Keratinocyte (primary cell): Measurements from ENCODE around the gene VASN. TPM values are rescaled to one million over a fixed set of nuclear protein-coding genes. Genes with fewer than 3 reads are reported as not detected.

ENCODE experiments used
- DNase-seq: peaks from one replicate; pipeline ENCODE4 v3.0.0-alpha.2; 2011; ENCODE audit warnings: low read depth, missing footprints, low spot score
- FAIRE-seq: peaks from 2 replicates; lab custom pipeline; 2011; peaks lifted over from hg19 to GRCh38; lab: Jason Lieb, UNC
- H2AFZ ChIP-seq: 2 replicates; pipeline ENCODE4 v1.6.0; 2012; ENCODE audit warnings: low read length, control low read depth, inconsistent platforms; ENCODE audit not compliant: control insufficient read depth
- H3K27ac ChIP-seq: 2 replicates; pipeline ENCODE4 v1.5.1; 2011; ENCODE audit warnings: low read length; ENCODE audit not compliant: control insufficient read depth, insufficient read depth
- H3K27me3 ChIP-seq: 3 replicates; pipeline ENCODE4 v1.6.0; 2011; ENCODE audit warnings: low read length; ENCODE audit not compliant: control insufficient read depth, insufficient read depth; ENCODE audit errors: extremely low read depth
- H3K36me3 ChIP-seq, 2 experiments: 2 replicates in 1 of 2; 3 replicates in 1 of 2; pipeline ENCODE4 v1.5.1; 2011; ENCODE audit warnings: low read length in 2 of 2, mild to moderate bottlenecking in 1 of 2; ENCODE audit not compliant: control insufficient read depth in 2 of 2, insufficient read depth in 2 of 2; ENCODE audit errors: extremely low read depth in 1 of 2
- H3K4me1 ChIP-seq: 3 replicates; pipeline ENCODE4 v1.5.1; 2011; ENCODE audit warnings: low read length; ENCODE audit not compliant: control insufficient read depth, insufficient read depth; ENCODE audit errors: extremely low read depth
- H3K4me2 ChIP-seq: 3 replicates; pipeline ENCODE4 v1.6.0; 2011; ENCODE audit warnings: low read depth, low read length; ENCODE audit not compliant: control insufficient read depth, insufficient read depth; ENCODE audit errors: extremely low read depth
- H3K4me3 ChIP-seq, 3 experiments: fragments of 200-600 bp in 1 of 3; sonication (generic) in 1 of 3; 2 replicates in 2 of 3; 3 replicates in 1 of 3; pipeline ENCODE4 v1.5.1; 2011 to 2016; ENCODE audit warnings: low read length in 3 of 3, mild to moderate bottlenecking in 3 of 3, control low read depth in 2 of 3, inconsistent platforms in 1 of 3, low read depth in 1 of 3, mixed read lengths in 1 of 3, mixed run types in 1 of 3, moderate library complexity in 1 of 3; ENCODE audit not compliant: control insufficient read depth in 2 of 3, insufficient read depth in 2 of 3; ENCODE audit errors: extremely low read depth in 1 of 3
- H3K79me2 ChIP-seq: 2 replicates; pipeline ENCODE4 v1.6.0; 2012; ENCODE audit warnings: low read length; ENCODE audit not compliant: control insufficient read depth, insufficient read depth
- H3K9ac ChIP-seq: 3 replicates; pipeline ENCODE4 v1.6.0; 2011; ENCODE audit warnings: low read length; ENCODE audit not compliant: control insufficient read depth, insufficient read depth; ENCODE audit errors: extremely low read depth
- H3K9me1 ChIP-seq: 3 replicates; pipeline ENCODE4 v1.6.0; 2011; ENCODE audit warnings: low read length; ENCODE audit not compliant: control insufficient read depth, insufficient read depth; ENCODE audit errors: extremely low read depth
- H3K9me3 ChIP-seq: 2 replicates; pipeline ENCODE4 v1.5.1; 2012; ENCODE audit warnings: low read depth, low read length; ENCODE audit not compliant: control insufficient read depth
- H4K20me1 ChIP-seq: 3 replicates; pipeline ENCODE4 v1.6.0; 2011; ENCODE audit warnings: low read length; ENCODE audit not compliant: control insufficient read depth, insufficient read depth; ENCODE audit errors: extremely low read depth
- CTCF ChIP-seq, 3 experiments: IDR thresholded peaks in 1 of 3; conservative IDR thresholded peaks in 1 of 3; optimal IDR thresholded peaks in 1 of 3; 2 replicates in 2 of 3; 3 replicates in 1 of 3; pipeline versions ENCODE3 to v1.5.1; 2011; ENCODE audit warnings: low read length in 3 of 3, mild to moderate bottlenecking in 3 of 3, moderate library complexity in 2 of 3, control low read depth in 1 of 3, inconsistent platforms in 1 of 3; ENCODE audit not compliant: insufficient read depth in 2 of 3; ENCODE audit errors: extremely low read depth in 1 of 3
- EZH2 ChIP-seq: IDR thresholded peaks from one replicate; pipeline ENCODE4 v1.6.1; 2012; ENCODE audit warnings: inconsistent platforms, mild to moderate bottlenecking, low read length, moderate library complexity
- dilution Hi-C: fragments of 300-500 bp; cut with MboI; formaldehyde crosslinking; loops from one replicate; pipeline ENCODE4 v1.7.0; 2020; ENCODE audit warnings: low sequenced_read_pairs; ENCODE audit not compliant: extremely low pct_ligation_motif_present
- polyA plus RNA-seq, 5 experiments: library from polyadenylated mRNA; depleted of rRNA in 3 of 5; stranded (reverse) in 3 of 5; stranded (forward) in 1 of 5; unstranded in 1 of 5; fragments of >200 nt; gene quantifications; 1 replicate in 1 of 5; 2 replicates in 3 of 5; 3 replicates in 1 of 5; pipeline versions ENCODE4 v1.2.1 to v1.2.3, GENCODE V29; 2011 to 2012; ENCODE audit warnings: missing spikeins in 2 of 5, low read depth in 1 of 5, low replicate concordance in 1 of 5

VASN gene
- polyA plus RNA-seq, 1 donor (not counting 4 experiments of a cell fraction or from before 2014, with no cell fraction given): 0.37 TPM

- H3K4me1 ChIP-seq: peaks cover 26% of the 10 kb centered on the region
Measured at GRCh38 chr16:4324492-4325252, 47.0 kb upstream of the VASN start.

GRCh38 chr16:4325253-4325758, 46.3 kb upstream of the VASN start:
- Histone ChIP-seq H3K9ac (no peak overlapping the region), H3K4me1 (peaks cover 20% of the 10 kb centered on the region), H3K36me3 (no peaks in the 10 kb centered on the region), H3K4me2 (no peak overlapping the region), H3K27me3 (no peaks in the 10 kb centered on the region), H3K27ac (no peak overlapping the region), H3K4me3 (no peak overlapping the region), H3K9me3 (no peaks in the 10 kb centered on the region), H3K9me1 (no peaks in the 10 kb centered on the region), H2AFZ (no peak overlapping the region), H3K79me2 (peaks cover 63% of the 10 kb centered on the region), H4K20me1 (peaks cover 8% of the 10 kb centered on the region)
- dilution Hi-C loops: no loop called here
- no peak for FAIRE-seq
- no peak for DNase-seq
- TF ChIP-seq CTCF (optimal IDR thresholded peaks at IDR 0.05 in 1 of 3, IDR thresholded peaks at IDR 0.05 in 1 of 3, conservative IDR thresholded peaks at IDR 0.05 in 1 of 3; ENCODE audit: extremely low read depth in 1 of 3, insufficient read depth in 2 of 3, low read length in 3 of 3) (no peak), EZH2 (no peak)

More at GRCh38 chr16:4324492-4325252, 47.0 kb upstream of the VASN start:
- no peak for TF ChIP-seq EZH2
- TF ChIP-seq CTCF (optimal IDR thresholded peaks at IDR 0.05 in 1 of 3, IDR thresholded peaks at IDR 0.05 in 1 of 3, conservative IDR thresholded peaks at IDR 0.05 in 1 of 3; ENCODE audit: extremely low read depth in 1 of 3, insufficient read depth in 2 of 3, low read length in 3 of 3): no peak
- dilution Hi-C loops: no loop called here
- H4K20me1 ChIP-seq: peaks cover 8% of the 10 kb centered on the region
- no peaks in the 10 kb centered on the region for H3K9me3 ChIP-seq
- no peak overlapping the region for H3K4me3 ChIP-seq
- H3K36me3 ChIP-seq: no peaks in the 10 kb centered on the region
- peak; percentile 26 for FAIRE-seq
- H3K27me3 ChIP-seq: no peaks in the 10 kb centered on the region
- no peak overlapping the region for H2AFZ ChIP-seq
- H3K79me2 ChIP-seq: peaks cover 66% of the 10 kb centered on the region
- no peak overlapping the region for H3K4me2 ChIP-seq
- no peak overlapping the region for H3K27ac ChIP-seq
- no peak for DNase-seq
- no peak overlapping the region for H3K9ac ChIP-seq
- no peaks in the 10 kb centered on the region for H3K9me1 ChIP-seq
